Liver (tissue), 9 donors: ENCODE measurements around the gene ILF3. TPM values are rescaled to one million over a fixed set of nuclear protein-coding genes. Genes with fewer than 3 reads are reported as not detected.

Source experiments
- DNase-seq: peaks from one replicate; pipeline ENCODE4 v3.0.0-alpha.2; 2017; ENCODE audit warnings: low spot score
- H3K27ac ChIP-seq, 2 donors: one replicate each; pipeline ENCODE4 v1.7.0; 2013; ENCODE audit warnings: inconsistent platforms in 2 of 2, low read length in 2 of 2, control low read depth in 1 of 2, low read depth in 1 of 2, mild to moderate bottlenecking in 1 of 2
- H3K27me3 ChIP-seq, 4 donors: one replicate each; pipeline versions ENCODE4 v1.6.1 to v1.7.0; 2013; ENCODE audit warnings: low read length in 3 of 4, inconsistent platforms in 1 of 4, mild to moderate bottlenecking in 1 of 4, moderate library complexity in 1 of 4; ENCODE audit not compliant: control insufficient read depth in 4 of 4, insufficient read depth in 4 of 4
- H3K36me3 ChIP-seq, 4 donors: one replicate each; pipeline versions ENCODE4 v1.6.1 to v1.7.0; 2013; ENCODE audit warnings: low read length in 3 of 4, mild to moderate bottlenecking in 3 of 4, low read depth in 1 of 4, moderate library complexity in 1 of 4; ENCODE audit not compliant: control insufficient read depth in 4 of 4, insufficient read depth in 3 of 4
- H3K4me1 ChIP-seq, 4 donors: one replicate each; pipeline versions ENCODE4 v1.6.1 to v1.7.0; 2013; ENCODE audit warnings: low read length in 3 of 4, mild to moderate bottlenecking in 3 of 4, moderate library complexity in 1 of 4; ENCODE audit not compliant: control insufficient read depth in 4 of 4, insufficient read depth in 4 of 4
- H3K4me3 ChIP-seq, 3 donors: one replicate each; pipeline versions ENCODE4 v1.6.1 to v1.7.0; 2013; ENCODE audit warnings: low read length in 3 of 3, control low read depth in 1 of 3, low read depth in 1 of 3, mild to moderate bottlenecking in 1 of 3
- H3K9ac ChIP-seq, 2 donors: one replicate each; pipeline ENCODE4 v1.7.0; 2013; ENCODE audit warnings: low read length in 2 of 2, mild to moderate bottlenecking in 2 of 2, moderate library complexity in 2 of 2, control low read depth in 1 of 2, low read depth in 1 of 2
- H3K9me3 ChIP-seq, 4 donors: one replicate each; pipeline versions ENCODE4 v1.6.1 to v1.7.0; 2013; ENCODE audit warnings: low read length in 3 of 4; ENCODE audit not compliant: control insufficient read depth in 4 of 4
- ATF3 ChIP-seq: IDR thresholded peaks from 2 replicates; pipeline ENCODE4 v1.6.1; 2016; ENCODE audit warnings: antibody characterized with exemption
- CTCF ChIP-seq: fragments of 150-350 bp; IDR thresholded peaks from 2 replicates; pipeline ENCODE4 v1.5.1; 2017; ENCODE audit warnings: improper control_type of control experiment, low read depth, low read length; ENCODE audit not compliant: missing input control
- EGR1 ChIP-seq, 2 donors: IDR thresholded peaks; 2 replicates each; pipeline ENCODE4 v1.6.1; 2016 to 2018; ENCODE audit warnings: antibody characterized with exemption in 2 of 2, low read depth in 2 of 2
- FOXA1 ChIP-seq: IDR thresholded peaks from 2 replicates; pipeline ENCODE4 v1.6.1; 2016; ENCODE audit warnings: antibody characterized with exemption
- FOXA2 ChIP-seq: IDR thresholded peaks from 2 replicates; pipeline ENCODE4 v1.6.1; 2016; ENCODE audit warnings: antibody characterized with exemption
- GABPA ChIP-seq, 2 donors: IDR thresholded peaks in 1 of 2; conservative IDR thresholded peaks in 1 of 2; 2 replicates each; pipeline ENCODE4 v1.6.1; 2016; ENCODE audit warnings: antibody characterized with exemption in 2 of 2, mild to moderate bottlenecking in 1 of 2, moderate library complexity in 1 of 2
- HNF4A ChIP-seq, 2 donors: conservative IDR thresholded peaks; 2 replicates each; pipeline ENCODE4 v1.6.1; 2016; ENCODE audit warnings: antibody characterized with exemption in 2 of 2, mild to moderate bottlenecking in 2 of 2
- HNF4G ChIP-seq: IDR thresholded peaks from 2 replicates; pipeline ENCODE4 v1.6.1; 2016; ENCODE audit warnings: antibody characterized with exemption
- JUND ChIP-seq, 2 donors: IDR thresholded peaks; 2 replicates each; pipeline ENCODE4 v1.6.1; 2016; ENCODE audit warnings: antibody characterized with exemption in 2 of 2
- NR2F2 ChIP-seq: IDR thresholded peaks from 2 replicates; pipeline ENCODE4 v1.6.1; 2016; ENCODE audit warnings: antibody characterized with exemption
- REST ChIP-seq: IDR thresholded peaks from 2 replicates; pipeline ENCODE4 v1.6.1; 2016; ENCODE audit warnings: antibody characterized with exemption, mild to moderate bottlenecking
- RXRA ChIP-seq, 2 donors: IDR thresholded peaks; 2 replicates each; pipeline ENCODE4 v1.6.1; 2017 to 2018; ENCODE audit warnings: antibody characterized with exemption in 2 of 2, mild to moderate bottlenecking in 1 of 2
- SP1 ChIP-seq: IDR thresholded peaks from 2 replicates; pipeline ENCODE4 v1.6.1; 2018; ENCODE audit warnings: antibody characterized with exemption, mild to moderate bottlenecking
- TAF1 ChIP-seq: conservative IDR thresholded peaks from 2 replicates; pipeline ENCODE4 v1.6.1; 2016; ENCODE audit warnings: antibody characterized with exemption, mild to moderate bottlenecking
- YY1 ChIP-seq: IDR thresholded peaks from 2 replicates; pipeline ENCODE4 v1.6.1; 2016; ENCODE audit warnings: antibody characterized with exemption, mild to moderate bottlenecking
- WGBS: extraction: QIAGEN DNeasy Blood & Tissue Kit; methylation state at CpG from one replicate; pipeline ENCODE4 v1.1.7; 2013; 5-methylcytosine and 5-hydroxymethylcytosine counted together
- polyA plus RNA-seq, 2 donors: library from polyadenylated mRNA; stranded (reverse) in 1 of 2; unstranded in 1 of 2; fragments of 200-250 nt in 1 of 2; fragments of >200 nt in 1 of 2; fragmentation: Nextera tagmentation in 1 of 2; extraction: Ambion mirVana in 1 of 2; gene quantifications; one replicate each; pipeline versions ENCODE4 v1.2.1 to v1.2.3, GENCODE V29; 2013 to 2015
- total RNA-seq, 2 donors: library from RNA; depleted of rRNA; stranded (reverse); fragments of >200 nt; gene quantifications; one replicate each; pipeline ENCODE4 v1.2.3, GENCODE V29; 2014
- TF ChIP-seq, protein P1 (sequence below): IDR thresholded peaks from 2 replicates; pipeline ENCODE4 v1.6.1; 2016; ENCODE audit warnings: antibody characterized with exemption
- TF ChIP-seq, protein P2 (sequence below): IDR thresholded peaks from 2 replicates; pipeline ENCODE4 v1.6.1; 2016; ENCODE audit warnings: antibody characterized with exemption
- donor health status: healthy.
- donor health status: healthy.
- donor health status: healthy.
- donor health status: healthy.
- donor health status: healthy.

Gene ILF3
- total and polyA plus RNA-seq, 4 donors, result 31.7 to 85.1 (median 42.9) TPM

- no peak for DNase-seq
- H3K27ac ChIP-seq, result no peak overlapping the region
- TF ChIP-seq GABPA (IDR thresholded peaks at IDR 0.05 in 1 of 2, conservative IDR thresholded peaks at IDR 0.05 in 1 of 2) (no peak), SP1 (no peak), REST (no peak), EGR1 (IDR thresholded peaks at IDR 0.05; ENCODE audit: low read depth in 2 of 2) (no peak), FOXA2 (no peak), JUND (IDR thresholded peaks at IDR 0.05) (no peak), NR2F2 (no peak)
- H3K9me3 ChIP-seq, result no peaks in the 10 kb centered on the region
- H3K27me3 ChIP-seq, result no peaks in the 10 kb centered on the region
- H3K4me3 ChIP-seq, result no peak overlapping the region
- peaks cover 22 to 83% (median 57%) of the 10 kb centered on the region in 4 donors for H3K36me3 ChIP-seq
- peaks cover 3 to 17% (median 14%) of the 10 kb centered on the region in 4 donors for H3K4me1 ChIP-seq
- WGBS, result 97% methylated on average over 15 of the region's 15 CpGs
- H3K9ac ChIP-seq, result no peak overlapping the region
Observed at GRCh38 chr19:10680545-10681135, 26.5 kb downstream of the ILF3 start.

- no peak overlapping the region for H3K4me3 ChIP-seq
- TF ChIP-seq REST (no peak), TAF1 (no peak), FOXA2 (no peak), CTCF (no peak), JUND (IDR thresholded peaks at IDR 0.05) (no peak), GABPA (IDR thresholded peaks at IDR 0.05 in 1 of 2, conservative IDR thresholded peaks at IDR 0.05 in 1 of 2) (no peak), HNF4A (conservative IDR thresholded peaks at IDR 0.05) (no peak), RXRA (IDR thresholded peaks at IDR 0.05) (no peak), NR2F2 (no peak), HNF4G (no peak), YY1 (no peak), FOXA1 (no peak), EGR1 (IDR thresholded peaks at IDR 0.05; ENCODE audit: low read depth in 2 of 2) (no peak), SP1 (no peak), ATF3 (no peak)
- TF ChIP-seq, protein P1, sequence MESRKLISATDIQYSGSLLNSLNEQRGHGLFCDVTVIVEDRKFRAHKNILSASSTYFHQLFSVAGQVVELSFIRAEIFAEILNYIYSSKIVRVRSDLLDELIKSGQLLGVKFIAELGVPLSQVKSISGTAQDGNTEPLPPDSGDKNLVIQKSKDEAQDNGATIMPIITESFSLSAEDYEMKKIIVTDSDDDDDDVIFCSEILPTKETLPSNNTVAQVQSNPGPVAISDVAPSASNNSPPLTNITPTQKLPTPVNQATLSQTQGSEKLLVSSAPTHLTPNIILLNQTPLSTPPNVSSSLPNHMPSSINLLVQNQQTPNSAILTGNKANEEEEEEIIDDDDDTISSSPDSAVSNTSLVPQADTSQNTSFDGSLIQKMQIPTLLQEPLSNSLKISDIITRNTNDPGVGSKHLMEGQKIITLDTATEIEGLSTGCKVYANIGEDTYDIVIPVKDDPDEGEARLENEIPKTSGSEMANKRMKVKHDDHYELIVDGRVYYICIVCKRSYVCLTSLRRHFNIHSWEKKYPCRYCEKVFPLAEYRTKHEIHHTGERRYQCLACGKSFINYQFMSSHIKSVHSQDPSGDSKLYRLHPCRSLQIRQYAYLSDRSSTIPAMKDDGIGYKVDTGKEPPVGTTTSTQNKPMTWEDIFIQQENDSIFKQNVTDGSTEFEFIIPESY, result no peak
- TF ChIP-seq, protein P2, sequence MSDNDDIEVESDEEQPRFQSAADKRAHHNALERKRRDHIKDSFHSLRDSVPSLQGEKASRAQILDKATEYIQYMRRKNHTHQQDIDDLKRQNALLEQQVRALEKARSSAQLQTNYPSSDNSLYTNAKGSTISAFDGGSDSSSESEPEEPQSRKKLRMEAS, result no peak
- 91% methylated on average over 4 of the region's 4 CpGs for WGBS
Observed at GRCh38 chr19:10681658-10682057, 27.5 kb downstream of the ILF3 start.

More at GRCh38 chr19:10681658-10682057, 27.5 kb downstream of the ILF3 start:
- no peak overlapping the region for H3K9ac ChIP-seq
- H3K4me1 ChIP-seq, result peaks cover 0 to 17% (median 14%) of the 10 kb centered on the region in 4 donors
- H3K36me3 ChIP-seq, result peaks cover 22 to 92% (median 60%) of the 10 kb centered on the region in 4 donors
- H3K27me3 ChIP-seq, result no peaks in the 10 kb centered on the region
- H3K9me3 ChIP-seq, result no peaks in the 10 kb centered on the region
- H3K27ac ChIP-seq, result no peak overlapping the region
- DNase-seq, result no peak
